Mucosa of descending colon (tissue), 3 donors: ENCODE data around the gene SHCBP1L. TPM values are rescaled to one million over a fixed set of nuclear protein-coding genes. Genes with fewer than 3 reads are reported as not detected.

Experiments used
- ATAC-seq: fragments of 200-7000 bp; cut with Tn5 transposase; one replicate; pipeline ENCODE4 v1.9.1; 2020; ENCODE audit warnings: mild to moderate bottlenecking, moderate library complexity
- DNase-seq, 3 donors: peaks; one replicate each; pipeline ENCODE4 v3.0.0-alpha.2; 2020
- H3K36me3 ChIP-seq: fragments of 200-600 bp; one replicate; pipeline ENCODE4 v1.8.0; 2021; ENCODE audit warnings: low read depth, mild to moderate bottlenecking
- H3K4me1 ChIP-seq: fragments of 200-600 bp; one replicate; pipeline ENCODE4 v1.8.0; 2021; ENCODE audit warnings: low read depth, mild to moderate bottlenecking
- H3K4me3 ChIP-seq: fragments of 200-600 bp; one replicate; pipeline ENCODE4 v1.8.0; 2021; ENCODE audit warnings: mild to moderate bottlenecking
- H3K9me3 ChIP-seq: fragments of 200-600 bp; one replicate; pipeline ENCODE4 v1.8.0; 2021; ENCODE audit warnings: mild to moderate bottlenecking
- intact Hi-C, 2 donors: fragments of 100-400 bp; cut with DNase I in 1 of 2; cut with micrococcal nuclease in 1 of 2; formaldehyde crosslinking; loops; one replicate each; pipeline versions ENCODE4 v1.11.0 to v1.11.1; 2022; cut with DNase I, micrococcal nuclease
- total RNA-seq, 3 donors: library from RNA; stranded (reverse); fragmentation: NEBNext Ultra II Directional in 2 of 3; extraction: Animal tissue kit (Norgen Biotek cat#: 25700) in 2 of 3; gene quantifications; one replicate each; pipeline versions ENCODE4 v1.2.1 to v1.2.4, GENCODE V29; 2021 to 2023
- TF ChIP-seq, protein P1 (sequence below): fragments of 200-600 bp; IDR thresholded peaks from one replicate; pipeline ENCODE4 v1.8.0; 2022; ENCODE audit warnings: antibody characterized with exemption, mild to moderate bottlenecking
- donor health status: DM: no; HTN: no; CAD: no; lungs with moderate emphysema.
- donor health status: DM: no; HTN: no; CAD: no.
- donor health status: DM: no; HTN: yes; CAD: no.

The SHCBP1L gene
- total RNA-seq, 3 donors from 2014 or later = not detected

- ATAC-seq (no peak), DNase-seq (no peak)
- intact Hi-C loops = no loop called here
- TF ChIP-seq, protein P1, sequence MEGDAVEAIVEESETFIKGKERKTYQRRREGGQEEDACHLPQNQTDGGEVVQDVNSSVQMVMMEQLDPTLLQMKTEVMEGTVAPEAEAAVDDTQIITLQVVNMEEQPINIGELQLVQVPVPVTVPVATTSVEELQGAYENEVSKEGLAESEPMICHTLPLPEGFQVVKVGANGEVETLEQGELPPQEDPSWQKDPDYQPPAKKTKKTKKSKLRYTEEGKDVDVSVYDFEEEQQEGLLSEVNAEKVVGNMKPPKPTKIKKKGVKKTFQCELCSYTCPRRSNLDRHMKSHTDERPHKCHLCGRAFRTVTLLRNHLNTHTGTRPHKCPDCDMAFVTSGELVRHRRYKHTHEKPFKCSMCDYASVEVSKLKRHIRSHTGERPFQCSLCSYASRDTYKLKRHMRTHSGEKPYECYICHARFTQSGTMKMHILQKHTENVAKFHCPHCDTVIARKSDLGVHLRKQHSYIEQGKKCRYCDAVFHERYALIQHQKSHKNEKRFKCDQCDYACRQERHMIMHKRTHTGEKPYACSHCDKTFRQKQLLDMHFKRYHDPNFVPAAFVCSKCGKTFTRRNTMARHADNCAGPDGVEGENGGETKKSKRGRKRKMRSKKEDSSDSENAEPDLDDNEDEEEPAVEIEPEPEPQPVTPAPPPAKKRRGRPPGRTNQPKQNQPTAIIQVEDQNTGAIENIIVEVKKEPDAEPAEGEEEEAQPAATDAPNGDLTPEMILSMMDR = no peak
- Histone ChIP-seq H3K4me3 (no peak overlapping the region), H3K4me1 (no peaks in the 10 kb centered on the region), H3K9me3 (no peaks in the 10 kb centered on the region), H3K36me3 (peaks cover 15% of the 10 kb centered on the region)
Measured at GRCh38 chr1:182888736-182889531, 64.0 kb downstream of the SHCBP1L start.

DNA sequence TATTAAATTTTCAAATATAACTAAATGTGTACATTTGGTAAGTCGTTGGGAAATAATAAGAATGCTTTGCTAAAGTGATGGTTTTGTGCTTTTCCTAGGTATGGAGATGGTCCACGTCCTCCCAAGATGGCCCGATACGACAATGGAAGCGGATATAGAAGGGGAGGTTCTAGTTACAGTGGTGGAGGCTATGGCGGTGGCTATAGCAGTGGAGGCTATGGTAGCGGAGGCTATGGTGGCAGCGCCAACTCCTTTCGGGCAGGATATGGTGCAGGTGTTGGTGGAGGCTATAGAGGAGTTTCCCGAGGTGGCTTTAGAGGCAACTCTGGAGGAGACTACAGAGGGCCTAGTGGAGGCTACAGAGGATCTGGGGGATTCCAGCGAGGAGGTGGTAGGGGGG is 66.0 kb downstream of the SHCBP1L start:
- TF ChIP-seq, protein P1 = no peak
- no peak for ATAC-seq
- no peaks in the 10 kb centered on the region for H3K9me3 ChIP-seq
- no peak for DNase-seq
- H3K36me3 ChIP-seq = peaks cover 15% of the 10 kb centered on the region
- intact Hi-C loops = no loop called here
- no peaks in the 10 kb centered on the region for H3K4me1 ChIP-seq
- H3K4me3 ChIP-seq = no peak overlapping the region

DNA sequence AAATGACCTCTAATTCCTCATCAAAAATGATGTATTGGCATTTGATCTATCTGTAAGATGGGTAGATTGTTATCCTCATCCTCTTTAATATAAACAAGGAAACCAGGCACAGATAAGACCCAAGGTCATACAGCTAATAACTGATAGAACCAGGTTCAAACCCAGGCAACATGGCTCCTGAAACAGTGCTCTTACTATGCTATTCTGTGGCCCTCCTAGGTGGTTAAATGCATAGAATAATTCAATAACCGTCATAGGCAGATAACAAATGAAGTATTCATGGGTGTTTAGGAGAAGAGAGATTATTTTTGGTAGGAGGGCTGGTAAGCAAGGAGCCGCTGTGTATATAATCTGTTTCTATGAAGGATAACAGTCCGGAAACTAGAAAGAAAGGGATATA is 67.4 kb downstream of the SHCBP1L start:
- Histone ChIP-seq H3K4me3 (no peak overlapping the region), H3K36me3 (peaks cover 20% of the 10 kb centered on the region), H3K4me1 (no peaks in the 10 kb centered on the region), H3K9me3 (no peaks in the 10 kb centered on the region)
- intact Hi-C loops = no loop called here
- TF ChIP-seq, protein P1 = no peak
- no peak for DNase-seq
- ATAC-seq = no peak

- ATAC-seq (no peak), DNase-seq (no peak)
- H3K9me3 ChIP-seq = no peaks in the 10 kb centered on the region
- H3K36me3 ChIP-seq = peaks cover 20% of the 10 kb centered on the region
- H3K4me3 ChIP-seq = no peak overlapping the region
- TF ChIP-seq, protein P1 = no peak
- intact Hi-C loops = no loop called here
- H3K4me1 ChIP-seq = no peaks in the 10 kb centered on the region
Measured at GRCh38 chr1:182884872-182885271, 68.1 kb downstream of the SHCBP1L start.

GRCh38 chr1:182877842-182878241 is 75.1 kb downstream of the SHCBP1L start:
- Histone ChIP-seq H3K36me3 (peaks cover 22% of the 10 kb centered on the region), H3K4me3 (no peak overlapping the region), H3K4me1 (no peaks in the 10 kb centered on the region), H3K9me3 (no peaks in the 10 kb centered on the region)
- DNase-seq (no peak), ATAC-seq (no peak)
- intact Hi-C loops = no loop called here
- TF ChIP-seq, protein P1 = no peak
